Stimulated activated naive CD8-positive, alpha-beta T cell treated with anti-CD3 and anti-CD28 coated beads, Interleukin-15, Interleukin-2, amounts not matched to agents 100 ng/mL and 50 ng/mL, for 24 hours (primary cell): ENCODE data around the gene IL10.
"Not testable (repeated sequence)": the region's sequence is repeated elsewhere in the genome, so short reads cannot be mapped to it uniquely, and the experiment has no call there.

Source experiments
- H3K27ac Mint-ChIP-seq: one replicate; pipeline ENCODE4 v1.8.0; 2021; ENCODE audit warnings: mild to moderate bottlenecking, mixed read lengths
- H3K27me3 Mint-ChIP-seq: one replicate; pipeline ENCODE4 v1.8.0; 2021; ENCODE audit warnings: mixed read lengths
- H3K36me3 Mint-ChIP-seq: one replicate; pipeline ENCODE4 v1.8.0; 2021; ENCODE audit warnings: low read depth, mixed read lengths
- H3K4me1 Mint-ChIP-seq: one replicate; pipeline ENCODE4 v1.8.0; 2021; ENCODE audit warnings: low read depth, mixed read lengths
- H3K4me3 Mint-ChIP-seq: one replicate; pipeline ENCODE4 v1.8.0; 2021; ENCODE audit warnings: mild to moderate bottlenecking, mixed read lengths
- H3K9me3 Mint-ChIP-seq: one replicate; pipeline ENCODE4 v1.8.0; 2021; ENCODE audit warnings: mixed read lengths

Gene IL10

DNA sequence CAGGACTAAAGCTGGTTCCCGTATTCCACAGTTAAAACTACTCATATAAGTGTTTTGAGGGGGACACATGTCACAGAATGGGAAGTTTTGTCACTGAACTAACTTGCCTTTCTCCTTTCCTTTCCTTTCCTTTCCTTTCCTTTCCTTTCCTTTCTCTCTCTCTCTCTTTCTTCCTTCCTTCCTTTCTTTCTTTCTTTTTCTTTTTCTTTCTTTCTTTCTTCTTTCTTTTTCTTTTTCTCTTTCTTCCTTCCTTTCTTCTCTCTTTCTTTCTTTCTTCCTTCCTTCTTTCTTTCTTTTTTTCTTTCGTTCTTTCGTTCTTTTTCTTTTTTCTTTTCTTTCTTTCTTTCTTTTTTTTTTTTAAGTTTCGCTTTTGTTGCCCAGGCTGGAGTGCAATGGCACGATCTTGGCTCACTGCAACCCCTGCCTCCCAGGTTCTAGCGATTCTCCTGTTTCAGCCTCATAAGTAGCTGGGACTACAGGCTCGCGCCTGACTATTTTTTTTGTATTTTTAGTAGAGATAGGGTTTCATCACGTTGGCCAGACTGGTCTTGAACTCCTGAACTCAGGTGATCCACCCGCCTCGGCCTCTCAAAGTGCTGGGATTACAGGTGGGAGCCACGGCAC is 9.4 kb downstream of the IL10 start:
- H3K27ac Mint-ChIP-seq, H3K9me3 Mint-ChIP-seq, H3K4me3 Mint-ChIP-seq, H3K36me3 Mint-ChIP-seq: not testable (repeated sequence)
- Mint-ChIP-seq H3K27me3 (peaks cover 13% of the 10 kb centered on the region), H3K4me1 (peaks cover 40% of the 10 kb centered on the region)

- no peak overlapping the region for H3K4me3 Mint-ChIP-seq
- no peaks in the 10 kb centered on the region for H3K36me3 Mint-ChIP-seq
- H3K27me3 Mint-ChIP-seq: peaks cover 13% of the 10 kb centered on the region
- peaks cover 26% of the 10 kb centered on the region for H3K4me1 Mint-ChIP-seq
- peaks cover 6% of the 10 kb centered on the region for H3K9me3 Mint-ChIP-seq
- H3K27ac Mint-ChIP-seq: no peak overlapping the region
Observed at GRCh38 chr1:206761159-206761768, 11.0 kb downstream of the IL10 start.

DNA sequence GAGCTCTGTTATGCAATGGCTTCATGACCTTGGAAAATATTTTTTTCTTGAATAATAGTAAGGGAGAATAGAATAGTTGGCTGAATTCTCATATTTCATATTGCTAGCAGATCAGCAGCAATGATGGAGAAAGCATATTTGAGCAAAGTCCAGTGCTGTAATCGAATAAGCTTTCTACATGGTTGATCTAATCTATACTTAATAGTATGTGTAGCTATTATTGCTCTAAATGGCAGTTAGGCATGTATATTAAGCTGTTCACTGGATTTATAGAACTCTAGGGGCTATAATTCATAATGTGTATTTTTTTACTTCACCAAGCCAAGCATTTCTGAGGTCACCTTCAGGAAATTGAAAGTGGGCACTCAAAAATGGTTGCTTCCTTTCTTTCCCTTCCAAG is 11.7 kb downstream of the IL10 start:
- Mint-ChIP-seq H3K9me3 (peaks cover 6% of the 10 kb centered on the region), H3K4me1 (peaks cover 19% of the 10 kb centered on the region), H3K27me3 (peaks cover 13% of the 10 kb centered on the region), H3K36me3 (no peaks in the 10 kb centered on the region), H3K27ac (no peak overlapping the region), H3K4me3 (no peak overlapping the region)

DNA sequence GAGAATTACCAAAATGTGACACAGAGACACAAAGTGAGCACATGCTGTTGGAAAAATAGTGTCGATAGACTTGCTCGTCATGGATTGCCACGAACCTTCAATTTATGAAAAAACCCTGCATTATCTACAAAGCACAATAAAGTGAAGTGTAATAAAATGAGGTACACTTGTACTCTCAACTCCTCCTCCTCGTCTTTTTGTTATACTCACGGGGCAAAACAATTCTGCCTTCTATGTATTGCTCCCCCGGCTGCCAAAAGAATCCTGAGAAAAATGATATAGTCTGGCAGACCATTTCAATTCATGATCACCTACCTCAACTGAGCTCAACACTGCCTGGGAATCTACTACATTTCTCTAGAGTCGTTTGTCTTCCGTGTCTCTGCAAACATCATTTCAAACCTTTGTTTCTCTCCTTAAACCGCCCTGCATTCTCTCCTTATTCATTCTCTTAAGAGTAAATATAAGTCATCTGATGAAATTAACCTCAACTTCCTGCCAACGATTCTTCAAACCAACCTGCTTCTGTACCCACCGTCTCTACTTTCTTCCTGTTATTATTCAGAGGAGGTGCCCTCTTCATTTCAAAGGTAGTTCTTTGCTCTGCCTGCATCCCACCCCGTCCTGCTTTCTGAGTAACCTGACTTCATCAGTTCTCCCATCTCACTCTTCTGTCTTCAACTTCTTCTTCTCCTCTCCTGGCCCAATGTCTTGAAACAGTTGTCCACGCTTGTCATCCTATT is 14.6 kb downstream of the IL10 start:
- no peak overlapping the region for H3K4me3 Mint-ChIP-seq
- H3K27me3 Mint-ChIP-seq: no peaks in the 10 kb centered on the region
- H3K36me3 Mint-ChIP-seq: no peaks in the 10 kb centered on the region
- H3K9me3 Mint-ChIP-seq: no peaks in the 10 kb centered on the region
- H3K27ac Mint-ChIP-seq: no peak overlapping the region
- H3K4me1 Mint-ChIP-seq: peaks cover 27% of the 10 kb centered on the region

GRCh38 chr1:206754011-206754410 is 18.3 kb downstream of the IL10 start:
- Mint-ChIP-seq H3K9me3 (no peaks in the 10 kb centered on the region), H3K4me1 (peaks cover 28% of the 10 kb centered on the region), H3K27ac (no peak overlapping the region), H3K27me3 (no peaks in the 10 kb centered on the region), H3K36me3 (no peaks in the 10 kb centered on the region), H3K4me3 (no peak overlapping the region)

DNA sequence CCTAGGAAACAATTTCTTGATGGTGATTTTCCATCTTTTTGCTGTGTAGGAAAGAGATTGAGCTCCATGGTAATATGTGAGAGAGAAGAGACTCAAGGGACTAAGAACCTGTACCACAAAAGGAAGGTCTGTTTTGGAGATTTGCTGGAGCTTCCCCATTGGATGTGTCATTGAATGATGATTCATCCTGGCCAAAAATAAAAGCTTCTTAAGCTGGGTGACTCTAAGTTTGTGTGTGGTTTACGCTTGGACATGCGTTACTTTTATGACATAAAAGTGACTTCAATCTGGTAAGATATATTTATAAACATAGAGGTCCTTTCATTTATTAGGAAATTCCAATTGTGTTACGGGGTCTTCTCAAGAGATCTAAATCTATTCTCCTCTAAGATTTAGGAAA is 19.2 kb downstream of the IL10 start:
- H3K27ac Mint-ChIP-seq: no peak overlapping the region
- H3K27me3 Mint-ChIP-seq: no peaks in the 10 kb centered on the region
- no peaks in the 10 kb centered on the region for H3K9me3 Mint-ChIP-seq
- H3K4me1 Mint-ChIP-seq: peaks cover 36% of the 10 kb centered on the region
- H3K4me3 Mint-ChIP-seq: no peak overlapping the region
- no peaks in the 10 kb centered on the region for H3K36me3 Mint-ChIP-seq

GRCh38 chr1:206752481-206752880 is 19.8 kb downstream of the IL10 start:
- Mint-ChIP-seq H3K27ac (peak overlapping the region; percentile 39), H3K27me3 (no peaks in the 10 kb centered on the region), H3K9me3 (no peaks in the 10 kb centered on the region), H3K4me1 (peaks cover 39% of the 10 kb centered on the region), H3K4me3 (no peak overlapping the region), H3K36me3 (no peaks in the 10 kb centered on the region)

DNA sequence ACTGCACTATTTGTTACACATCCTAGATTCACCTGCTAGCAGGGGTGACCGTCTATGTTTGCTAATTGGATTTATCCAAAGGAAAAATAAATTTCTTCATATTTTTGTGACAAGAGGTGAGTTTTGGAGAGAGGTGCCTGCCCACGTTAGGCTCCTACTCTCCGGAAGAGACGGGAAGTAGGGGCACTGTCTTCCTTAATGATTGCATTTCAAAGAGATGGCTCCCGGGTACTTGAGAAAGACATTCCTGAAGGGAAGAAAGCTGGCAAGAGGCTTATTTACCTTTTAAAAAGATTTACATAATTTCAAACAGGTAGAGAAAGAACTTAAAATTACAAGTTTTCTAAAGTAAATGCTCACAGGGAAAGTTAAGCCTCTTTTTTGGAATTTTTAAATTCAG is 20.4 kb downstream of the IL10 start:
- H3K9me3 Mint-ChIP-seq: no peaks in the 10 kb centered on the region
- peaks cover 40% of the 10 kb centered on the region for H3K4me1 Mint-ChIP-seq
- H3K36me3 Mint-ChIP-seq: no peaks in the 10 kb centered on the region
- H3K27ac Mint-ChIP-seq: no peak overlapping the region
- no peak overlapping the region for H3K4me3 Mint-ChIP-seq
- H3K27me3 Mint-ChIP-seq: no peaks in the 10 kb centered on the region

DNA sequence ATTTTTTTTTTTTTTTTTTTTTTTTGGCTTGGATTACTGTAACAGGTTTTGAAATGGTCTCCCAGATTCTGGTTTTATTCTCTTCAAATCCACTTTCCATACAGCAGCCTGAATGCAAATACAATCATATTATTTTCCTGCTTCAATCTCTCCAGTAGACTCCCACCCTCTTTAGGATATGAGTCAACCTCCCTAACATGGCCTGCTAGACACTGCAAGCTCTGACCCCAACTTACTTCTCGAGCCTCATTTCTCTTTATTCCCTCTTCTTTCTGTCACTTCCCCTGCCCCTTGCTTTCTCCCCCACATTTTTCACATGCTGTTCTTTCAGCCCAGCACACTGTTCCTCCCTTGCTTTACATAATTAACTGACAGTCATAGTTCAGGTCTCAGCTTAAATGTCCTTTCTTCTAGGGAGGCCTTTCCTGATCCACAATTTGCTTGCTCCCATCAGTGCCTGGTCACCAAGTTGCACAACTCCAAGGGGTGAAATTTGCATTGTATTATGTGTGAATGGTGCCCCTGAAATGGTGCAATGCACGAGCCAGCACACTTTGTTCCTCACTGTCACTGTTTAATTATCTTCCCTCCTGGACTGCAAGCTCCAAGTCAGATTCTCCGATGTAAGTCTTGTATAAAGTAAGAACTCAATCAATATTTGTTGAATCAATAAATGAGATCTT is 23.8 kb downstream of the IL10 start:
- H3K9me3 Mint-ChIP-seq: no peaks in the 10 kb centered on the region
- no peak overlapping the region for H3K4me3 Mint-ChIP-seq
- no peaks in the 10 kb centered on the region for H3K36me3 Mint-ChIP-seq
- no peak overlapping the region for H3K27ac Mint-ChIP-seq
- no peaks in the 10 kb centered on the region for H3K27me3 Mint-ChIP-seq
- peaks cover 48% of the 10 kb centered on the region for H3K4me1 Mint-ChIP-seq

DNA sequence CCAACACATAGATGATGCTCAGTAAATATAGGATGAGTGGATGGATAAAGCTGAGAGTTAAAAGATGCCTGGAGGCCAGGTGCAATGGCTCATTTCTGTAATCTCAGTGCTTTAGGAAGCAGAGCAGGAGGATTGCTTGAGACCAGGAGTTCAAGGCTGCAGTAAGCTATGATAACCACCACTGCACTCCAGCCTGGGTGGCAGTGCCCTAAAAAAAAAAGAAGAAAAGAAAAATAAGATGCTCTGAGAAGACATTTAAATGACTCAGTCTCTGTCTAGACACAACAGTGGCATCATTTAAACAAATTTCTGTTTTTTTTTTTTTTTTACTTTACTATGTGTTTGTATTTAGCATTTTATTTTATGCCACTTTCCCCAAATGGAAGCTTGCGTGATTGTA is 27.0 kb downstream of the IL10 start:
- Mint-ChIP-seq H3K27me3 (no peaks in the 10 kb centered on the region), H3K4me1 (peaks cover 70% of the 10 kb centered on the region)

DNA sequence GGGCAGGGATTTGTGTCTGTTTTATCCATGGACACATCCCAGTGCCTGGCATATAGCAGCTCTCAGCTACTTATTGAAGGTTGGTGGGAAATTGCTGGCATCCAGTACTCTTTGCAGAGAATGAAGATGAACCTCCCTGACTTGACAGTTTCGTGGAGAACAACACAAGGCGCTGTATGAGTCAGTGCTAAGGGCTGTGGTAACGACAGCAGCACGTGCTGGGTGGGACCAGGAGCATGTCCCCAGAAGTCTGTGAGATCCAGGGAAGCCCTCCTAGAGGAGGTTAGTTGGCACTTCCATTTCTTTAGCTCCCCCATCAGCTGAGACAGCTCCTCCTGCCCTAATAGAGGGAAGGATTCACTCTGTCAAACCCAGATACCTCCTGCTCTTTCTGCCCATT is 27.6 kb downstream of the IL10 start:
- Mint-ChIP-seq H3K9me3 (no peaks in the 10 kb centered on the region), H3K36me3 (no peaks in the 10 kb centered on the region), H3K27me3 (no peaks in the 10 kb centered on the region), H3K4me3 (peak overlapping the region; percentile 27), H3K27ac (peak overlapping the region; percentile 75), H3K4me1 (peaks cover 76% of the 10 kb centered on the region)

More for the DNA sequence above, 27.0 kb downstream of the IL10 start:
- Mint-ChIP-seq H3K27ac (no peak overlapping the region), H3K4me3 (no peak overlapping the region), H3K36me3 (no peaks in the 10 kb centered on the region), H3K9me3 (no peaks in the 10 kb centered on the region)

DNA sequence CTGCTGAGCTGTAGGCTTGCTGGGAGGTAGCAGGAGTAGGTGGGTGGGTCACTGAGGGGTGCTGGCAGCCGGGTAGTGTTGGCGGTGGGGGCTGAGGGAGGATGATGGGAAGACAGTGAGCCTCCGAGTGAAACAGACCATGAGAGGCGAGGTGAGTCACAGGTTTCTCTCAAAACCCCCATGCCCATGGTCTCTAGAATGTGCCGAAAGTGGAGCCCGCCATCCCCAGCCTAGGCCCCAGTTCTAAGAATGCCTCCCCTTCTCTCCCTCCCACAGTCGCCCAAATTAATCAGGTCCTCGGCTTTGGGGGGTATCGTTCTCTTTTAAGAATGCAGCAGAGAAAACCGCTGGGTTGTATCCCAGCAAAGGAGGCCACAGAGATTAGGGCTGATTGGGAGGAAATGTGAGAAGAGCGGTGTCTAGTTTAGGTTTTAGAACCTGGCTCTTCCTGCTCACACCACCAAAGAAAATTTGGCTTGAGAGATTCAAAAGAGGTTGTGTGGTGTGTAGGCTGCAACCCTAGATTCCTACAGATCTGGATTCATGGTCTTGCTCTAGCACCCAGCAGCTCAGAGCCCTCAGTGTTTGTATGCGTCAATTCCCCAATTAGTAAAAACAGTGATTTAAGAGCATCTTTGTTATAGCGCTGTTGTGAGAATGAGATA is 29.4 kb downstream of the IL10 start:
- H3K27ac Mint-ChIP-seq: peak overlapping the region; percentile 29

GRCh38 chr1:206741142-206741701 is 31.1 kb downstream of the IL10 start:
- H3K4me1 Mint-ChIP-seq: peaks cover 94% of the 10 kb centered on the region
- H3K9me3 Mint-ChIP-seq: no peaks in the 10 kb centered on the region
- no peak overlapping the region for H3K4me3 Mint-ChIP-seq
- peak overlapping the region; percentile 31 for H3K27ac Mint-ChIP-seq
- H3K36me3 Mint-ChIP-seq: peaks cover 3% of the 10 kb centered on the region
- H3K27me3 Mint-ChIP-seq: no peaks in the 10 kb centered on the region

More for the DNA sequence above, 29.4 kb downstream of the IL10 start:
- no peaks in the 10 kb centered on the region for H3K9me3 Mint-ChIP-seq
- no peaks in the 10 kb centered on the region for H3K27me3 Mint-ChIP-seq
- H3K4me3 Mint-ChIP-seq: peak overlapping the region; percentile 2
- H3K36me3 Mint-ChIP-seq: peaks cover under 1% of the 10 kb centered on the region
- H3K4me1 Mint-ChIP-seq: peaks cover 84% of the 10 kb centered on the region

GRCh38 chr1:206739411-206740076 is 32.8 kb downstream of the IL10 start:
- H3K27ac Mint-ChIP-seq: peak overlapping the region; percentile 96
- H3K4me3 Mint-ChIP-seq: peak overlapping the region; percentile 66
- peaks cover 96% of the 10 kb centered on the region for H3K4me1 Mint-ChIP-seq
- no peaks in the 10 kb centered on the region for H3K9me3 Mint-ChIP-seq
- peaks cover 6% of the 10 kb centered on the region for H3K36me3 Mint-ChIP-seq
- H3K27me3 Mint-ChIP-seq: no peaks in the 10 kb centered on the region
